H1 (cell line): Measurements from ENCODE around the gene RNF144A. TPM values are rescaled to one million over a fixed set of nuclear protein-coding genes. Genes with fewer than 3 reads are reported as not detected.

Experiments used
- BCL11A ChIP-seq, 2 experiments: IDR thresholded peaks; one replicate each; pipeline ENCODE4 v1.6.1; 2011; ENCODE audit warnings: low read depth in 2 of 2, low read length in 2 of 2, mild to moderate bottlenecking in 2 of 2
- CREB1 ChIP-seq: IDR thresholded peaks from 2 replicates; pipeline ENCODE4 v1.6.1; 2012; ENCODE audit warnings: inconsistent platforms
- E2F6 ChIP-seq: IDR thresholded peaks from 2 replicates; pipeline ENCODE4 v1.6.1; 2012; ENCODE audit warnings: inconsistent platforms
- GABPA ChIP-seq: IDR thresholded peaks from 2 replicates; pipeline ENCODE4 v1.6.1; 2011; ENCODE audit warnings: mild to moderate bottlenecking, low read length, moderate library complexity, borderline replicate concordance; ENCODE audit not compliant: insufficient read depth
- JUND ChIP-seq: IDR thresholded peaks from 2 replicates; pipeline ENCODE4 v1.6.1; 2011; ENCODE audit warnings: mild to moderate bottlenecking, improper control_type of control experiment, low read length
- KDM5A ChIP-seq: fragments of 200-600 bp; IDR thresholded peaks from 2 replicates; pipeline ENCODE4 v1.7.1; 2012; ENCODE audit warnings: mild to moderate bottlenecking, low read length, inconsistent platforms, mixed read lengths
- POLR2AphosphoS5 ChIP-seq: IDR thresholded peaks from 2 replicates; pipeline ENCODE4 v1.6.1; 2011; ENCODE audit warnings: low read depth, low read length
- SIRT6 ChIP-seq: IDR thresholded peaks from one replicate; pipeline ENCODE4 v1.7.1; 2012; ENCODE audit warnings: low read length, inconsistent platforms
- TBP ChIP-seq: IDR thresholded peaks from 2 replicates; pipeline ENCODE4 v1.6.1; 2011; ENCODE audit warnings: low read depth, low read length, improper control_type of control experiment
- USF2 ChIP-seq: IDR thresholded peaks from 2 replicates; pipeline ENCODE4 v1.6.1; 2011; ENCODE audit warnings: low read length, improper control_type of control experiment
- polyA plus RNA-seq, 7 experiments: library from polyadenylated mRNA; depleted of rRNA in 3 of 7; stranded (reverse) in 5 of 7; unstranded in 2 of 7; fragments of >200 nt in 5 of 7; fragments of 200-250 nt in 2 of 7; gene quantifications; 1 replicate in 5 of 7; 2 replicates in 1 of 7; 4 replicates in 1 of 7; pipeline versions ENCODE4 v1.2.1 to v1.2.3, GENCODE V29; 2011 to 2013; ENCODE audit warnings: missing spikeins in 2 of 7, mixed read lengths in 2 of 7
- total RNA-seq: library from RNA; stranded (reverse); fragmentation: NEBNext Ultra II Directional; extraction: Animal tissue kit (Norgen Biotek cat#: 25700); gene quantifications from 2 replicates; pipeline ENCODE4 v1.2.1, GENCODE V29; 2021
- TF ChIP-seq, protein P1 (sequence below): fragments of 300-600 bp; sonication (generic); IDR thresholded peaks from 2 replicates; pipeline ENCODE4 v1.7.1; 2012; ENCODE audit warnings: low read length, moderate library complexity, mild to moderate bottlenecking, inconsistent platforms; ENCODE audit not compliant: insufficient replicate concordance

RNF144A gene
- total and polyA plus RNA-seq, 2 of the 8 experiments (the other 6 are each of a cell fraction or from before 2014, with no cell fraction given), result 14.0 to 15.0 TPM

- TF ChIP-seq, protein P1, sequence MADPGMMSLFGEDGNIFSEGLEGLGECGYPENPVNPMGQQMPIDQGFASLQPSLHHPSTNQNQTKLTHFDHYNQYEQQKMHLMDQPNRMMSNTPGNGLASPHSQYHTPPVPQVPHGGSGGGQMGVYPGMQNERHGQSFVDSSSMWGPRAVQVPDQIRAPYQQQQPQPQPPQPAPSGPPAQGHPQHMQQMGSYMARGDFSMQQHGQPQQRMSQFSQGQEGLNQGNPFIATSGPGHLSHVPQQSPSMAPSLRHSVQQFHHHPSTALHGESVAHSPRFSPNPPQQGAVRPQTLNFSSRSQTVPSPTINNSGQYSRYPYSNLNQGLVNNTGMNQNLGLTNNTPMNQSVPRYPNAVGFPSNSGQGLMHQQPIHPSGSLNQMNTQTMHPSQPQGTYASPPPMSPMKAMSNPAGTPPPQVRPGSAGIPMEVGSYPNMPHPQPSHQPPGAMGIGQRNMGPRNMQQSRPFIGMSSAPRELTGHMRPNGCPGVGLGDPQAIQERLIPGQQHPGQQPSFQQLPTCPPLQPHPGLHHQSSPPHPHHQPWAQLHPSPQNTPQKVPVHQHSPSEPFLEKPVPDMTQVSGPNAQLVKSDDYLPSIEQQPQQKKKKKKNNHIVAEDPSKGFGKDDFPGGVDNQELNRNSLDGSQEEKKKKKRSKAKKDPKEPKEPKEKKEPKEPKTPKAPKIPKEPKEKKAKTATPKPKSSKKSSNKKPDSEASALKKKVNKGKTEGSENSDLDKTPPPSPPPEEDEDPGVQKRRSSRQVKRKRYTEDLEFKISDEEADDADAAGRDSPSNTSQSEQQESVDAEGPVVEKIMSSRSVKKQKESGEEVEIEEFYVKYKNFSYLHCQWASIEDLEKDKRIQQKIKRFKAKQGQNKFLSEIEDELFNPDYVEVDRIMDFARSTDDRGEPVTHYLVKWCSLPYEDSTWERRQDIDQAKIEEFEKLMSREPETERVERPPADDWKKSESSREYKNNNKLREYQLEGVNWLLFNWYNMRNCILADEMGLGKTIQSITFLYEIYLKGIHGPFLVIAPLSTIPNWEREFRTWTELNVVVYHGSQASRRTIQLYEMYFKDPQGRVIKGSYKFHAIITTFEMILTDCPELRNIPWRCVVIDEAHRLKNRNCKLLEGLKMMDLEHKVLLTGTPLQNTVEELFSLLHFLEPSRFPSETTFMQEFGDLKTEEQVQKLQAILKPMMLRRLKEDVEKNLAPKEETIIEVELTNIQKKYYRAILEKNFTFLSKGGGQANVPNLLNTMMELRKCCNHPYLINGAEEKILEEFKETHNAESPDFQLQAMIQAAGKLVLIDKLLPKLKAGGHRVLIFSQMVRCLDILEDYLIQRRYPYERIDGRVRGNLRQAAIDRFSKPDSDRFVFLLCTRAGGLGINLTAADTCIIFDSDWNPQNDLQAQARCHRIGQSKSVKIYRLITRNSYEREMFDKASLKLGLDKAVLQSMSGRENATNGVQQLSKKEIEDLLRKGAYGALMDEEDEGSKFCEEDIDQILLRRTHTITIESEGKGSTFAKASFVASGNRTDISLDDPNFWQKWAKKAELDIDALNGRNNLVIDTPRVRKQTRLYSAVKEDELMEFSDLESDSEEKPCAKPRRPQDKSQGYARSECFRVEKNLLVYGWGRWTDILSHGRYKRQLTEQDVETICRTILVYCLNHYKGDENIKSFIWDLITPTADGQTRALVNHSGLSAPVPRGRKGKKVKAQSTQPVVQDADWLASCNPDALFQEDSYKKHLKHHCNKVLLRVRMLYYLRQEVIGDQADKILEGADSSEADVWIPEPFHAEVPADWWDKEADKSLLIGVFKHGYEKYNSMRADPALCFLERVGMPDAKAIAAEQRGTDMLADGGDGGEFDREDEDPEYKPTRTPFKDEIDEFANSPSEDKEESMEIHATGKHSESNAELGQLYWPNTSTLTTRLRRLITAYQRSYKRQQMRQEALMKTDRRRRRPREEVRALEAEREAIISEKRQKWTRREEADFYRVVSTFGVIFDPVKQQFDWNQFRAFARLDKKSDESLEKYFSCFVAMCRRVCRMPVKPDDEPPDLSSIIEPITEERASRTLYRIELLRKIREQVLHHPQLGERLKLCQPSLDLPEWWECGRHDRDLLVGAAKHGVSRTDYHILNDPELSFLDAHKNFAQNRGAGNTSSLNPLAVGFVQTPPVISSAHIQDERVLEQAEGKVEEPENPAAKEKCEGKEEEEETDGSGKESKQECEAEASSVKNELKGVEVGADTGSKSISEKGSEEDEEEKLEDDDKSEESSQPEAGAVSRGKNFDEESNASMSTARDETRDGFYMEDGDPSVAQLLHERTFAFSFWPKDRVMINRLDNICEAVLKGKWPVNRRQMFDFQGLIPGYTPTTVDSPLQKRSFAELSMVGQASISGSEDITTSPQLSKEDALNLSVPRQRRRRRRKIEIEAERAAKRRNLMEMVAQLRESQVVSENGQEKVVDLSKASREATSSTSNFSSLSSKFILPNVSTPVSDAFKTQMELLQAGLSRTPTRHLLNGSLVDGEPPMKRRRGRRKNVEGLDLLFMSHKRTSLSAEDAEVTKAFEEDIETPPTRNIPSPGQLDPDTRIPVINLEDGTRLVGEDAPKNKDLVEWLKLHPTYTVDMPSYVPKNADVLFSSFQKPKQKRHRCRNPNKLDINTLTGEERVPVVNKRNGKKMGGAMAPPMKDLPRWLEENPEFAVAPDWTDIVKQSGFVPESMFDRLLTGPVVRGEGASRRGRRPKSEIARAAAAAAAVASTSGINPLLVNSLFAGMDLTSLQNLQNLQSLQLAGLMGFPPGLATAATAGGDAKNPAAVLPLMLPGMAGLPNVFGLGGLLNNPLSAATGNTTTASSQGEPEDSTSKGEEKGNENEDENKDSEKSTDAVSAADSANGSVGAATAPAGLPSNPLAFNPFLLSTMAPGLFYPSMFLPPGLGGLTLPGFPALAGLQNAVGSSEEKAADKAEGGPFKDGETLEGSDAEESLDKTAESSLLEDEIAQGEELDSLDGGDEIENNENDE, result no peak
- no peak for TF ChIP-seq E2F6
- TF ChIP-seq POLR2AphosphoS5, result no peak
- no peak for TF ChIP-seq USF2
- TF ChIP-seq SIRT6, result no peak
- no peak for TF ChIP-seq KDM5A
- TF ChIP-seq CREB1, result no peak
- no peak for TF ChIP-seq JUND
- TF ChIP-seq TBP, result no peak
- no peak for TF ChIP-seq BCL11A (IDR thresholded peaks at IDR 0.05; ENCODE audit: low read depth in 2 of 2, low read length in 2 of 2)
- no peak for TF ChIP-seq GABPA
These were observed 988 bp upstream of the RNF144A start (continued) for GRCh38 chr2:6916224-6916623.
